22Rv1 (cell line): ENCODE data around the gene PAK4.

ENCODE experiments used
- H3K27ac ChIP-seq: fragments of 450-650 bp; 2 replicates; pipeline ENCODE4 v1.5.1; 2017
- CTCF ChIP-seq: fragments of 450-650 bp; IDR thresholded peaks from 2 replicates; pipeline ENCODE4 v1.5.1; 2017; ENCODE audit warnings: mild to moderate bottlenecking
- ZFX ChIP-seq: fragments of 450-650 bp; IDR thresholded peaks from 2 replicates; pipeline ENCODE4 v1.6.1; 2017; ENCODE audit warnings: antibody characterized with exemption, borderline replicate concordance

The PAK4 gene

GRCh38 chr19:39174142-39174541 lies 48.6 kb downstream of the PAK4 start:
- TF ChIP-seq CTCF (no peak), ZFX (no peak)
- H3K27ac ChIP-seq, result no peak overlapping the region

- no peak for TF ChIP-seq CTCF
- TF ChIP-seq ZFX, result no peak
- no peak overlapping the region for H3K27ac ChIP-seq
Measured at GRCh38 chr19:39174558-39175544, 49.3 kb downstream of the PAK4 start.

GRCh38 chr19:39175564-39175963 lies 50.0 kb downstream of the PAK4 start:
- H3K27ac ChIP-seq, result no peak overlapping the region
- no peak for TF ChIP-seq CTCF

GRCh38 chr19:39177110-39177699 lies 51.6 kb downstream of the PAK4 start:
- no peak for TF ChIP-seq CTCF
- TF ChIP-seq ZFX, result no peak
- no peak overlapping the region for H3K27ac ChIP-seq

GRCh38 chr19:39177736-39178135 lies 52.1 kb downstream of the PAK4 start:
- no peak overlapping the region for H3K27ac ChIP-seq
- no peak for TF ChIP-seq CTCF

- no peak for TF ChIP-seq CTCF
- TF ChIP-seq ZFX, result no peak
Measured at GRCh38 chr19:39178296-39179006, 52.9 kb downstream of the PAK4 start.

More at GRCh38 chr19:39178296-39179006, 52.9 kb downstream of the PAK4 start:
- no peak overlapping the region for H3K27ac ChIP-seq
